Fibroblast of lung (primary cell): ENCODE data around the gene FZD4.

Experiments
- EZH2 ChIP-seq: IDR thresholded peaks from 2 replicates; pipeline ENCODE4 v1.5.1; 2012; ENCODE audit warnings: low read length, control low read depth, mild to moderate bottlenecking; ENCODE audit errors: missing control alignments
- TF ChIP-seq, protein P1 (sequence below), 2 donors: IDR thresholded peaks in 1 of 2; conservative IDR thresholded peaks in 1 of 2; 1 replicate in 1 of 2; 2 replicates in 1 of 2; pipeline ENCODE4 v1.5.1; 2011 to 2012; ENCODE audit warnings: low read length in 2 of 2, control low read depth in 1 of 2, inconsistent platforms in 1 of 2, low read depth in 1 of 2, mild to moderate bottlenecking in 1 of 2

DNA sequence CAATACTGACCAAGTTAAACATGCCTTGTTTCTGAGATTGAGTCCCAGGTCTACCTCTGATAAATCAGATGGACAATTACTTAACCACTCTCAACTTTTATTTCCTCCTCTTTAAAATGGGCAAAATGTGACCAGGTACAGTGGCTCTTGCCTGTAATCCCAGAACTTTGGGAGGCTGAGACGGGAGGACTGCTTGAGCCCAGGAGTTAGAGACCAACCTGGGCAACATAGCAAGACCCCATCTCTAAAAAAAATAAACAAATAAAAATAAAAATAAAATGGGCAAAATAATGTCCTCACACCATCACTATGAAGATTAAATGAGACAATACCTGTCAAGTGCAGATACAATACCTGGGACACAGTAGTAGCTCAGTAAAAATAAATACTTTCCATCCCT is 33.0 kb downstream of the FZD4 start:
- TF ChIP-seq, protein P1, sequence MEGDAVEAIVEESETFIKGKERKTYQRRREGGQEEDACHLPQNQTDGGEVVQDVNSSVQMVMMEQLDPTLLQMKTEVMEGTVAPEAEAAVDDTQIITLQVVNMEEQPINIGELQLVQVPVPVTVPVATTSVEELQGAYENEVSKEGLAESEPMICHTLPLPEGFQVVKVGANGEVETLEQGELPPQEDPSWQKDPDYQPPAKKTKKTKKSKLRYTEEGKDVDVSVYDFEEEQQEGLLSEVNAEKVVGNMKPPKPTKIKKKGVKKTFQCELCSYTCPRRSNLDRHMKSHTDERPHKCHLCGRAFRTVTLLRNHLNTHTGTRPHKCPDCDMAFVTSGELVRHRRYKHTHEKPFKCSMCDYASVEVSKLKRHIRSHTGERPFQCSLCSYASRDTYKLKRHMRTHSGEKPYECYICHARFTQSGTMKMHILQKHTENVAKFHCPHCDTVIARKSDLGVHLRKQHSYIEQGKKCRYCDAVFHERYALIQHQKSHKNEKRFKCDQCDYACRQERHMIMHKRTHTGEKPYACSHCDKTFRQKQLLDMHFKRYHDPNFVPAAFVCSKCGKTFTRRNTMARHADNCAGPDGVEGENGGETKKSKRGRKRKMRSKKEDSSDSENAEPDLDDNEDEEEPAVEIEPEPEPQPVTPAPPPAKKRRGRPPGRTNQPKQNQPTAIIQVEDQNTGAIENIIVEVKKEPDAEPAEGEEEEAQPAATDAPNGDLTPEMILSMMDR (conservative IDR thresholded peaks at IDR 0.05 in 1 of 2, IDR thresholded peaks at IDR 0.05 in 1 of 2; ENCODE audit: low read depth in 1 of 2, low read length in 2 of 2) = no peak
- no peak for TF ChIP-seq EZH2
